ENCODE results near the gene OR1I1.
"Not testable (repeated sequence)": the region's sequence is repeated elsewhere in the genome, so short reads cannot be mapped to it uniquely, and the experiment has no call there.

The OR1I1 gene

DNA sequence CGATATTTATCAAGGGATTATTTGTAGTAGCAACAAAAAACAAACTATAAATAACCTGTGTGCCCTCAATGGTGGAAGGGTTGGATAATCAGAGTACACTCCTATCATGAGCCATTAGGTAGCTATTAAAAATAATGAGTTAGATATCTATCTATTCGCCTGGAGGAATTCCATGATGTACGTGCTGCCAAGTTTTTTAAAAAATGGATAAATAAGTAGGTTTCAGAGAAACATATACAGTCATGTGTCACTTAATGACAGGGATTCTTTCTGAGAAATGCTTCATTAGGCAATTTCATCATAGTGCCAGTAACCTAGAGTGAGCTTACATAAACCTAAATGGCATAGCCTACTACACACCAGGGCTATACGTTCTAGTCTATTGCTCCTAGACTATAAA is 6.2 kb upstream of the OR1I1 start:
- DNase-seq (no peak), ATAC-seq (no peak)
- no peaks in the 10 kb centered on the region for H3K9me3 Mint-ChIP-seq
- no peaks in the 10 kb centered on the region for H3K36me3 Mint-ChIP-seq (ENCODE audit: low read depth)
- no peak overlapping the region for H3K27ac Mint-ChIP-seq
- H3K27me3 Mint-ChIP-seq, result peaks cover 9% of the 10 kb centered on the region
- no peak overlapping the region for H3K4me3 Mint-ChIP-seq
- no peaks in the 10 kb centered on the region for H3K4me1 Mint-ChIP-seq

DNA sequence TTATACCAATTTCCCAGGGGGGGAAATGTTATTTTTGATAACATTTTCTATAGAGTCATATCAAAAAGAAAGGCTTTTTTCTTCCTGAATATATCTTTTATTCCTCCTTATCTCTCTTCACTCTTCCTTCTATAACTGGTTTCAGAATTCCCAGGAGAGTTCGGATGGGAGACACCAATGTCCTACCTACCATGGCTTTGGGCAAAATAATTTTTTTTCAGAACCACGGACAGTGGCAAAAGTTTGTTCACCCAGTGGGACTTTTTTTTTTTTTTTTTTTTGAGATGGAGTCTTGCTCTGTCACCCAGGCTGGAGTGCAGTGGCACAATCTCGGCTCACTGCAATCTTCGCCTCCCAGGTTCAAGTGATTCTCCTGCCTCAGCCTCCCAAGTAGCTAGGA is 2.0 kb upstream of the OR1I1 start:
- not testable (repeated sequence) for DNase-seq; H3K36me3 Mint-ChIP-seq (ENCODE audit: low read depth); H3K27me3 Mint-ChIP-seq; ATAC-seq; H3K9me3 Mint-ChIP-seq; H3K4me1 Mint-ChIP-seq; H3K27ac Mint-ChIP-seq; H3K4me3 Mint-ChIP-seq

DNA sequence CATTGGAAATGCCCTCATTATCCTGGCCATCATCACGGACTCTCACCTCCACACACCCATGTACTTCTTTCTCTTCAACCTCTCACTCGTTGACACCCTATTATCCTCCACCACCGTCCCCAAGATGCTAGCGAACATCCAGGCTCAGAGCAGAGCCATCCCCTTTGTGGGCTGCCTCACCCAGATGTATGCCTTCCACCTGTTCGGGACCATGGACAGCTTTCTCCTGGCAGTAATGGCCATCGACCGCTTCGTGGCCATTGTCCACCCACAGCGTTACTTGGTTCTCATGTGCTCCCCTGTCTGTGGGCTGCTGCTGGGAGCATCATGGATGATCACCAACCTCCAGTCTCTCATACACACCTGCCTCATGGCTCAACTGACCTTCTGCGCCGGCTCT is 5.2 kb downstream of the OR1I1 start:
- H3K36me3 Mint-ChIP-seq (ENCODE audit: low read depth), result no peaks in the 10 kb centered on the region
- H3K4me3 Mint-ChIP-seq, result no peak overlapping the region
- no peaks in the 10 kb centered on the region for H3K9me3 Mint-ChIP-seq
- DNase-seq (no peak), ATAC-seq (no peak)
- H3K4me1 Mint-ChIP-seq, result peaks cover 2% of the 10 kb centered on the region
- peaks cover 19% of the 10 kb centered on the region for H3K27me3 Mint-ChIP-seq
- H3K27ac Mint-ChIP-seq, result no peak overlapping the region

DNA sequence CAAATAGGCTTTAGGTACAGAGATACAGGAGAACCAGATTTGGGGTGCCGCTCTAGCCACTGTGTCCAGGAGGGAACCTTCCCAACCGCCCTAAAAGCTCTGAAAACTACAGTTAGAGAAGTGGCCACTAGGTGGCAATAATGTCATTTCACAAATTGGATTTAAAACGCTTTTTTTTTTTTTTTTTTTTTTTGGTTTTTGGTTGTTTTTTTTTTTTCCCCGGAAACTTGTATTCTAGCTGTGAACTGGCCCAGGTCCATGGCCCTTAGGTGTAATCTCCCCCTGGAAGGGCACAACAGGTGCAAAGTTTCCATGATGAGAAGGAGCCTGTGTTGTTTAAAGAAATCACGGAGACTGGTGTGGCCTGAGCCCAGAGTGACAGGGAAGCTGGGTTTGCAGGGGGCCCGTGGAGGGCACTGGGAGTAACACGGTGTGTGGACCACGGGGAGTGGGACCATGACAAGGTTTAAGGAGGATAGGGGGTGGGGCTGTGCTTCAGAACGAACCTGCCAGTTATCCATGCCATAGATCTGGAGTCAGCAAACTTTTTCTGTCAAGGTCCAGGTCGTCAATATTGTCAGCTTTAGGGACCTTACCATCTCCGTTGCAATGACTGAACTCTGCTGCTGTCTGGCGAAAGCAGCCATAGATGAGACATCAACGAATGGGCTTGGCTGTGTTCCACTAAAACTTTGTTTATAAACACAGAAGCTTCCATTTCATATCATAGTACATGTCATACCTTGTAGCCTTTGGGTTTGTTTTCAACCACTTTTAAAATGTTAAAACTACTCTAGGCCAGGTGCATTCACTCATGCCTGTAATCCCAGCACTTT is 10.1 kb downstream of the OR1I1 start:
- no peaks in the 10 kb centered on the region for H3K36me3 Mint-ChIP-seq (ENCODE audit: low read depth)
- no peak overlapping the region for H3K27ac Mint-ChIP-seq
- peaks cover 5% of the 10 kb centered on the region for H3K4me1 Mint-ChIP-seq
- peaks cover 5% of the 10 kb centered on the region for H3K27me3 Mint-ChIP-seq
- no peaks in the 10 kb centered on the region for H3K9me3 Mint-ChIP-seq
- ATAC-seq, result no peak
- DNase-seq, result peak; percentile 35
- no peak overlapping the region for H3K4me3 Mint-ChIP-seq

DNA sequence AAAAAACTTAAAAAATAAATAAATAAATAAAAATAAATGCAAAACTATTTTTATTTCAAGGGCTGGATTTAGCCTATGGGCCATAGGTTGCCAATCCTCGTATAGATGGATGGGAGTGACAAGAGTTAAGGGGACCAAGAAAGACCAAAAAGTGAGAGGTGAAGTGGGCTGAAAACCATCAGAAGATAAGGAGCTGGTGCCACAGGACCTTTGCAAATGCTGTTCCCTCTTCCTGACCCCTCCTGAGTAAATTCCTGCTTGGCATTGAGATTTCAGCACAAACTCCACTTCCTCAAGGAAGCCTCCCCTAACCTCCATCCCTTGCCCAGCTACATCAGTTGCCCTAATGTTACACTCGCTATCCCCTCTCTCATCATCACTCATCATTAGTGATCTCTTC is 11.0 kb downstream of the OR1I1 start:
- Mint-ChIP-seq H3K9me3 (no peaks in the 10 kb centered on the region), H3K4me1 (peaks cover 5% of the 10 kb centered on the region), H3K27me3 (no peaks in the 10 kb centered on the region), H3K36me3 (ENCODE audit: low read depth) (no peaks in the 10 kb centered on the region), H3K27ac (no peak overlapping the region), H3K4me3 (no peak overlapping the region)
- ATAC-seq (no peak), DNase-seq (no peak)

DNA sequence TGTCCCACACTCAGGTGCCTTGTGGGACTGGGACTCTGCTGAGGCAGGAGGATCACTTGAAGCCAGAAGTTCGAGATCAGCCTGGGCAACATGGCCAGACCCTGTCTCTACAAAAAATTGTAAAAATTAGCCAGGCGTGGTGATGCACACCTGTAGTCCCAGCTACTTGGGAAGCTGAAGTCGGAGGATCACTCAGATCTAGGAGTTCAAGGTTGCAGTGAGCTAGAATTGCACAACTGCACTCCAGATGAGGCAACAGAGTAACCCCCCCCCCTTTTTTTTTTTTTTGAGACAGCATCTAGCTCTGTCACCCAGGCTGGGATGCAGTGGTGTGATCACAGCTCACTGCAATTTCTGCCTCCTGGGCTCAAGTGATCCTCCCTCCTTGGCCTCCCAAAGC is 14.2 kb downstream of the OR1I1 start:
- no peaks in the 10 kb centered on the region for H3K27me3 Mint-ChIP-seq
- peaks cover 5% of the 10 kb centered on the region for H3K4me1 Mint-ChIP-seq
- H3K36me3 Mint-ChIP-seq (ENCODE audit: low read depth), result no peaks in the 10 kb centered on the region
- DNase-seq (no peak), ATAC-seq (no peak)
- H3K27ac Mint-ChIP-seq, result no peak overlapping the region
- no peak overlapping the region for H3K4me3 Mint-ChIP-seq
- H3K9me3 Mint-ChIP-seq, result no peaks in the 10 kb centered on the region

DNA sequence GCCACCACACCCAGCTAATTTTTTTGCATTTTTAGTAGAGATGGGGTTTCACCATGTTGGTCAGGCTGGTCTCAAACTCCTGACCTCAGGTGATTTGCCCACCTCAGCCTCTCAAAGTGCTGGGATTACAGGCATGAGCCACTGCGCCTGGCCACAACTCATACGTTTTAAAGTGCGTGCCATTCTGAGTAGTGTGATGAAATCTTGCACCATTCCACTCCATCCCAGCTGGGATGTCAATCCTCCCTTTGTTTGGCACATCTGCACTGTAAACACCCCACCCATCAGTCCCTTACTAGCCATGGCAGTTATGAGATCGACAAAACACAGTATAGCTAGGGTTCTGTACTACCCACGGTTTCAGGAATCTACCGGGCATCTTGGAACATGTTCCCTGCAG is 16.0 kb downstream of the OR1I1 start:
- H3K4me3 Mint-ChIP-seq; H3K4me1 Mint-ChIP-seq; H3K27me3 Mint-ChIP-seq; DNase-seq; ATAC-seq; H3K36me3 Mint-ChIP-seq (ENCODE audit: low read depth); H3K9me3 Mint-ChIP-seq; H3K27ac Mint-ChIP-seq: not testable (repeated sequence)

DNA sequence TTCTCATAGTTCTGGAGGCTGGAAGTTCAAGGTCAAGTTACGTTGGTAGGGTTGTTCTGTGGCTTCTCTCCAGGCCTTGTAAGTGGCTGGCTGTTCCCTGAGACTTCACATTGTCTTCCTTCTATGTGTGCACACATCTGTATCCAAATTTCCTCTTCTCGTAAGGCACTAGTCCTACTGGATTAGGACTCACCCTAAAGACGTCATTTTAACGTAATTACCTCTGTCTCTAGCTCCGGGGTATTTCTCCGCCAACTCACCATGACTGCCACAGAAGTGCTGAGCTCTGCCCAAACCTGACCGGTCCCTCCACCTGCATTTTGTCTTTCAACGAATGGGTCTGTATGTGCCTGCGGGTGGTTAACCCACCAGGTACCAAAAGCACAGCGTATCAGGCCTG is 16.4 kb downstream of the OR1I1 start:
- Mint-ChIP-seq H3K27me3 (no peaks in the 10 kb centered on the region), H3K9me3 (peaks cover 10% of the 10 kb centered on the region), H3K4me1 (no peaks in the 10 kb centered on the region), H3K36me3 (ENCODE audit: low read depth) (peaks cover 3% of the 10 kb centered on the region), H3K27ac (no peak overlapping the region), H3K4me3 (no peak overlapping the region)
- DNase-seq, result no peak
- no peak for ATAC-seq

DNA sequence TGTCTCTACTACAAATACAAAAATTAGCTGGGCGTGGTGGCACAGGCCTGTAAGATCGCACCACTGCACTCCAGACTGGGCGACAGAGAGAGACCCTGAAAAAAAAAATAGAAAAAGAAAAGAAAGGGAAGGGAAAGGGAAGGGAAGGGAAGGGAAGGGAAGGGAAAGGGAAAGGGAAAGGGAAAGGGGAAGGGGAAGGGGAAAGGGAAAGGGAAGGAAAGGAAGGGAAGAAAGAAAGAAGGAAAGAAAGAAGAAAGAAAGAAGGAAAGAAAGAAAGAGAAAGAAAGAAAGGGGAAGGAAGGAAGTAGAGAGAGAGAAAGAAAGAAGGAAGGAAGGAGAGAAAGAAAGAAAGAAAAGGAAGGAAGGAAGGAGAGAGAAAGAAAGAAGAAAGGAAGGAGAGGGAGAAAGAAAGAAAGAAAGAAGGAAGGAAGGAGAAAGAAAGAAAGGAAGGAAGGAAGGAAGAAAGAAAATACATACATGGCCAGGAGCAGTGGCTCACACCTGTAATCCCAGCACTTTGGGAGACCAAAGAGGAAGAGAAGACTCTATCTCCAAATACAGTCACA is 17.1 kb downstream of the OR1I1 start:
- Mint-ChIP-seq H3K4me3 (no peak overlapping the region), H3K4me1 (no peaks in the 10 kb centered on the region), H3K9me3 (peaks cover 14% of the 10 kb centered on the region), H3K27ac (no peak overlapping the region), H3K27me3 (no peaks in the 10 kb centered on the region), H3K36me3 (ENCODE audit: low read depth) (peaks cover 5% of the 10 kb centered on the region)
- DNase-seq, result no peak
- no peak for ATAC-seq

DNA sequence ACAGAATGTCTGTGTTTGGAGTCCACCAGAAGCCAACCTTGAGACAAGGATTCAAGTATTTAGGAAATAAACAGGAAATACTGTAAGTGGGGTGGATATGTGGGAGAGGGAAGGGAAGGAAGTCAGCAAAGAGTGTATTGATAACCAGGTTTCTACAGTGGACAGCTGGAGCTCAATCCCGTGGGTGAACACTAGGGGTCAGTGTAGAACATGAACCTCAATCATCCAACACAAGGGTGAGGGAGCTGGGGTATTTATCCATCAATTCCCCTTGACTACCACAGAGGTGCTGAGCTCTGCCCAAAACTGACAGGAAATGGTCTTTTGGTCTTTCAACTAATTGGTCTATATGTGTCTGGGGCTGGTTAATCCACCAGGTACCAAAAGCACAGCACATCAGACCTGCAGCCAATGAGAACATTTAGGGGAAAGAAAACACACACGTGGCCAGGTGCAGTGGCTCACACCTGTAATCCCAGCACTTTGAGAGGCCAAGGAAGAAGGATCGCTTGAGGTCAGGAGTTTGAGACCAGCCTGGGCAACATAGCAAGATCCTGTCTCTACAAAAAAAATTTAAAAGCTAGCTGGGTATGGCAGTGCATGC is 19.6 kb downstream of the OR1I1 start:
- ATAC-seq, result peak; percentile 62
- Mint-ChIP-seq H3K27ac (no peak overlapping the region), H3K4me1 (peaks cover 2% of the 10 kb centered on the region), H3K9me3 (peaks cover 24% of the 10 kb centered on the region), H3K27me3 (peaks cover 5% of the 10 kb centered on the region), H3K36me3 (ENCODE audit: low read depth) (peaks cover 8% of the 10 kb centered on the region), H3K4me3 (no peak overlapping the region)
- DNase-seq, result peak; percentile 65

DNA sequence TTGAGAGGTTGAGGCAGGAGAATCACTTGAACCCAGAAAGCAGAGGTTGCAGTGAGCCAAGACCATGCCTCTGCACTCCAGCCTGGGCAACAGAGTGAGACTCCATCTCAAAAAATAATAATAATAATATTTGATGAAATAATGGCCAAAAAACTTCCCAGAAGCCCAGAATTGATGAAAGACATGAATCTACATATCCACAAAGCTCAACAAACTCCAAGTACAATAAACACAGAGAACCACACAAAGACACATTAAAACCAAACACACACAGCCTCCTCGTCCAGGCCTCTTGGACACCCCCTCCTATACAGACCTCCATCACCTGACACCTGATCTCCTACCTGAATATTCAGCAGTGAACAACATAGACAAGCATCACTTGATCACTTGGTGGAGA is 22.0 kb downstream of the OR1I1 start:
- peaks cover 11% of the 10 kb centered on the region for H3K4me1 Mint-ChIP-seq
- H3K36me3 Mint-ChIP-seq (ENCODE audit: low read depth), result peaks cover 8% of the 10 kb centered on the region
- no peak overlapping the region for H3K4me3 Mint-ChIP-seq
- DNase-seq, result no peak
- ATAC-seq, result no peak
- H3K27me3 Mint-ChIP-seq, result peaks cover 14% of the 10 kb centered on the region
- no peak overlapping the region for H3K27ac Mint-ChIP-seq
- H3K9me3 Mint-ChIP-seq, result peaks cover 24% of the 10 kb centered on the region

DNA sequence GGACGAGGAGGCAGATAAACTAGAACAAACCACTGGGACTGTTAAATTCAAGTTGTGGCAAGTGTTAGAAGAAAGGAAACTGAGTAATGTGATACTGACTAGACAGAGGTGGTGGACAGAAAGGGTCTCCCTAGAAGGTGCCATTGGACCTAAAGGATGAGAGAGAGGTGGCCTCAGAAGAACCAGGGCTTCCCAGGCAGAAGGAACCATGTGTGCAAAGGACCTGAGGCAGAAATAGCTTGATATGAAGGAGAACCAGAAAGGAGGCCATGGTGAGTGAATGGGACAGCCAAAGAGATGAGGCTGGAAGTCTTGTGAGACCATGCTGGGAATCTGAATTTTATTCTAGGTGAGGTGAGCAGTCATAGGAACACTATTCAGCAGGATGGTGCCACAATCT is 22.4 kb downstream of the OR1I1 start:
- DNase-seq, result no peak
- no peak for ATAC-seq
- Mint-ChIP-seq H3K36me3 (ENCODE audit: low read depth) (peaks cover 8% of the 10 kb centered on the region), H3K27ac (no peak overlapping the region), H3K9me3 (peaks cover 24% of the 10 kb centered on the region), H3K27me3 (peaks cover 14% of the 10 kb centered on the region), H3K4me1 (peaks cover 11% of the 10 kb centered on the region), H3K4me3 (no peak overlapping the region)

DNA sequence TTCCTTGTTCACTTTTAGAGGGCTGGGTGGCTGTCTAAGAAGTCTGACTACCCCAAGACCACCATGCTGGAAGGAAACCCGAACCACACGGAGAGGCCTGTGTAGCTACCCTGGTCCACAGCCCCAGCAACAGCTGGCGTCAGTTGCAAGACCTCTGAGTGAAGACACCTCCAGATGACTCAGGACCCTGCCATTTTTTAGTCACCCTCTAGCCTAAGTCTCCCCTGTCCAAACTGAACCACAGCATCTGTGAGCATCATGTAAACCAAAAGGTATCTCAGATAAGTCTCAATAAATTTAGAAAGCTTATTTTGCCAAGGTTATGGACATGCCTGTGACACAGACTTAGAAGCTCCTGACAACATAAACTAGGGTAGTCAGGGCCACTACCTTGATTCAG is 23.0 kb downstream of the OR1I1 start:
- Mint-ChIP-seq H3K27ac (no peak overlapping the region), H3K4me1 (peaks cover 11% of the 10 kb centered on the region), H3K27me3 (peaks cover 14% of the 10 kb centered on the region), H3K36me3 (ENCODE audit: low read depth) (peaks cover 8% of the 10 kb centered on the region), H3K9me3 (peaks cover 24% of the 10 kb centered on the region), H3K4me3 (no peak overlapping the region)
- ATAC-seq (no peak), DNase-seq (no peak)

DNA sequence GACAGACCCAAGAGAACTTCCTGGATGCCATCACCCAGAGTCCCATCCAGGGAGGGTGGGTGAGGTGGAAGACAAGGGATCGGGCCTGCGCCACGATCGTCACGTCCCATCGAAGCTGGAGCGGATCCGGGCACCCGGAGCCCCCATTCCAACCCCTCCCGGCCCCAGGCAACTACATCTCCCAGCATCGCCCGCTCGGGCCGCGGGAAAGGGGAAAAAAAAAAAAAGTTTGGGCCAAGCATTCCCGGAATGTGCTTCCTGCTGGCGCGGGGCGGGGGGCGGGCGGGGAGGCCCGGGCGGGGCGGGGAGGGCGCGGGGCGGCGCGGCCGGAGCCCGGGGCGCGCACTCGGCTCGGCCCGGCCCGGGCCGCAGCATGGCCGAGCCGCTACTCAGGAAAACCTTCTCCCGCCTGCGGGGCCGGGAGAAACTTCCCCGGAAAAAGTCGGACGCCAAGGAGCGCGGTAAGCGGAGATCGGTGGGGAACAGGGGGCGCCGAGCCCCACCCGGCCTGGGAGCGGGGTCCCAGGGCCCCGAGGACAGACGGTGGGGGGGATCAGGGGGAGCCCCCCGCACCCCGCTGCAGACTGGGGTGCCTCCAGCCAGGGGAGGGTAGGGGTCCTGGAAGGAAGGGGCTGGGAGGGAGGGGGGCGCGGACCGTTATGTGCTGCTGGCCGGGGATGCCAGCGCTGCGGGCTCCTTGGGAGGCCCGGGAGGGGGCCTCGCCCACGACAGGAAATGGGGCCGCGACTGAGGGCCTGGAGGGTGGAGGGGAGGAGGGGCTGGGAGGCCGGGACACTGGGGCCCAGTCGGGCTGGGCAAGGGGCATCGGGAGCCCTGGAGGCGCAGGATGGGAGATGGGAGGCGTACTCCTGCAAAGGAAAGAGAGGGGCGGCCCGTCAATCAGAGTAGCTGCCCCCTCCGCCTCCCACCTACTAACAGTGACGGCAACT is 25.3 kb downstream of the OR1I1 start, which contains the start of gene SYDE1:
SYDE1 (plus strand) TSS at position 341 of the 950 bp plus-strand sequence; CDS start at position 374, 33 bp downstream.
- Mint-ChIP-seq H3K36me3 (ENCODE audit: low read depth) (peaks cover 4% of the 10 kb centered on the region), H3K27me3 (peaks cover 14% of the 10 kb centered on the region), H3K4me3 (peak within 1 kb of the TSS; percentile 72), H3K27ac (peak within 1 kb of the TSS; percentile 91), H3K9me3 (peaks cover 21% of the 10 kb centered on the region), H3K4me1 (peaks cover 11% of the 10 kb centered on the region)
- DNase-seq (peak; percentile 58), ATAC-seq (peak; percentile 62)
